Testis (tissue), 2 donors: ENCODE data around the gene RNF39.

Experiments used
- POLR2A ChIP-seq: fragments of 450-650 bp; IDR thresholded peaks from one replicate; pipeline ENCODE4 v1.6.1; 2017; ENCODE audit warnings: antibody characterized with exemption, mild to moderate bottlenecking, moderate library complexity
- TF ChIP-seq, protein P1 (sequence below), 3 experiments: fragments of 450-650 bp in 2 of 3; fragments of 200-600 bp in 1 of 3; sonication (generic) in 1 of 3; IDR thresholded peaks; one replicate each; pipeline ENCODE4 v1.5.1; 2016 to 2019; ENCODE audit warnings: antibody characterized with exemption in 3 of 3, mild to moderate bottlenecking in 2 of 3, moderate library complexity in 1 of 3

DNA sequence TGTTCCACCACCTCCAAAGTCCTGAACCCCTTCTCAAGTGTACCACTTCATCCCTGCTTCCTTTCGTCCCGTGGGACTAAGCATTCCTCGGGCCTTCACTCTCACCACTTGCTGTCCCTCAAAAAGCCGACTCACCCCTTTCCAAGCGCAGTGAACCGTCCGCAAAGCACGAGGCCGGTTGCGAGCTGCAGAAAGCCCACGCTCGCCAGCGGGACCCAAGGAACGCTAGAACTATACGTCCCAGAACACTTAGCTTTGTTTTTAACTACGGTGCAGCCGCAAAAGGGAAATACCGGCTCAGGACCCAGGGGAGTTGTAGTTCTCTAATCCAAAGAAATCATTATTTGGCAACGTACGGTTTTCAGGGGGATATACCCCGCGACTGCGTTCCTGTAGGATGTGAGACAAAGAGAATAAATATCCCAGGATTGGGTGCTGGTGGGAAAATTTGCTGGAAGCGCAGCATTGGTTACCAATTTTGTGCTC is 14.9 kb downstream of the RNF39 start:
- TF ChIP-seq, protein P1, sequence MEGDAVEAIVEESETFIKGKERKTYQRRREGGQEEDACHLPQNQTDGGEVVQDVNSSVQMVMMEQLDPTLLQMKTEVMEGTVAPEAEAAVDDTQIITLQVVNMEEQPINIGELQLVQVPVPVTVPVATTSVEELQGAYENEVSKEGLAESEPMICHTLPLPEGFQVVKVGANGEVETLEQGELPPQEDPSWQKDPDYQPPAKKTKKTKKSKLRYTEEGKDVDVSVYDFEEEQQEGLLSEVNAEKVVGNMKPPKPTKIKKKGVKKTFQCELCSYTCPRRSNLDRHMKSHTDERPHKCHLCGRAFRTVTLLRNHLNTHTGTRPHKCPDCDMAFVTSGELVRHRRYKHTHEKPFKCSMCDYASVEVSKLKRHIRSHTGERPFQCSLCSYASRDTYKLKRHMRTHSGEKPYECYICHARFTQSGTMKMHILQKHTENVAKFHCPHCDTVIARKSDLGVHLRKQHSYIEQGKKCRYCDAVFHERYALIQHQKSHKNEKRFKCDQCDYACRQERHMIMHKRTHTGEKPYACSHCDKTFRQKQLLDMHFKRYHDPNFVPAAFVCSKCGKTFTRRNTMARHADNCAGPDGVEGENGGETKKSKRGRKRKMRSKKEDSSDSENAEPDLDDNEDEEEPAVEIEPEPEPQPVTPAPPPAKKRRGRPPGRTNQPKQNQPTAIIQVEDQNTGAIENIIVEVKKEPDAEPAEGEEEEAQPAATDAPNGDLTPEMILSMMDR (IDR thresholded peaks at IDR 0.05), result no peak
- no peak for TF ChIP-seq POLR2A
